Mononuclear cell (primary cell): ENCODE measurements around the gene WDR13. TPM values are rescaled to one million over a fixed set of nuclear protein-coding genes. Genes with fewer than 3 reads are reported as not detected.

ENCODE experiments used
- total RNA-seq: library from RNA; depleted of rRNA; stranded (reverse); fragments of >200 nt; gene quantifications from one replicate; pipeline ENCODE4 v1.2.3, GENCODE V29; 2012

The WDR13 gene
- total RNA-seq, 1 donor: 38.2 TPM

Other genes starting within 250 kb of the WDR13 start
- not detected for gene SSX3, start 240.8 kb upstream of the WDR13 start, total RNA-seq
- gene SSX4, start 214.0 kb upstream of the WDR13 start, total RNA-seq: not detected
- not detected for gene SSX4B, start 185.5 kb upstream of the WDR13 start, total RNA-seq
- gene SLC38A5, start 127.2 kb upstream of the WDR13 start, total RNA-seq: 4.5 TPM
- gene FTSJ1, start 121.3 kb upstream of the WDR13 start, total RNA-seq: 19.3 TPM
- gene PORCN, start 88.5 kb upstream of the WDR13 start, total RNA-seq: 13.6 TPM
- gene EBP, start 75.7 kb upstream of the WDR13 start, total RNA-seq: 27.6 TPM
- gene TBC1D25, start 57.8 kb upstream of the WDR13 start, total RNA-seq: 10.7 TPM
- gene RBM3, start 23.0 kb upstream of the WDR13 start, total RNA-seq: 377 TPM
- 64.3 TPM for gene WAS, start 86.3 kb downstream of the WDR13 start, total RNA-seq
- 7.0 TPM for gene SUV39H1, start 99.2 kb downstream of the WDR13 start, total RNA-seq
- gene GLOD5, start 164.3 kb downstream of the WDR13 start, total RNA-seq: not detected
- 1.6 TPM for gene GATA1, start 189.1 kb downstream of the WDR13 start, total RNA-seq
- gene HDAC6, start 204.6 kb downstream of the WDR13 start, total RNA-seq: 21.5 TPM
- not detected for gene ERAS, start 229.0 kb downstream of the WDR13 start, total RNA-seq
- 3.3 TPM for gene PCSK1N, start 238.1 kb downstream of the WDR13 start, total RNA-seq